Urothelium cell line (cell line): ENCODE data around the gene DSE.

Experiments used
- DNase-seq: peaks from one replicate; pipeline ENCODE4 v3.0.0; 2011; ENCODE audit warnings: low spot score, mixed read lengths
- FAIRE-seq: peaks from 2 replicates; lab custom pipeline; 2011; peaks lifted over from hg19 to GRCh38; lab: Jason Lieb, UNC

DSE gene

DNA sequence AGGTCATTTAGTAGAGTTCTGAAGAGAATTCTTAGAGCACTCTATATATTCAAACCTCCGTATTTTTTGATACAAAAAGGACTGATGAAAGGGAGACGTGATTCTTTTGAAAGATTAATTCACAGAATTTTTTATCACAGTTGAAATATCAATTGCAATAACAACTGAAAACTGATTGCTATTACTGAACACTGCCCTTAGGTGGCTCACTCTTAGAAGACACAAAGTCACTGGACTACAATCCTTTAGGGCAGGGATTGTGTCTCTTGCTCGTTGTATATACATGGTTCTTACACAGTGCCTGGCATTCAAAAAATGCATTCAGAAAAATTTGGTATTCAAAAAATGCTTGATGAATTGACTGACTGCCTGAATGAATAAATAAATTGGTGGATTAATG, 73.3 kb downstream of the DSE start:
- FAIRE-seq = no peak

DNA sequence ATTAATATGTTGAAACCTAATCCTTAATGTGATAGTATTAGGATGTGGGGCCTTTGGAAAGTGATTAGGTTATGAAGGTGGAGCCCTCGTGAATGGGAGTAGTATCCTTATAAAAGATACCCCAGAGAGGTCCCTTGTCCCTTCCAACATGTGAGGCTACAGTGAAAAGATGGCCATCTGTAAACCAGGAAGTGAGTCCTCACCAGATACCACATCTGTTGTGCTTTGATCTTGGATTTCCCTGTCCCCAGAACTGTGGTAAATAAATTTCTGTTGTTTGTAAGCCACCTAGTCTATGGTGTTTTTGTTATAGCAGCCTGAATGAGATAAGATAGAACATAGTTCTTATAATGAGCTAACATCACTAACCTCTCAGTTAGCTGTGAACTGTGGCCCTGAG, 73.8 kb downstream of the DSE start:
- DNase-seq (no peak), FAIRE-seq (no peak)

More for the DNA sequence above, 73.3 kb downstream of the DSE start:
- DNase-seq = peak; percentile 21

DNA sequence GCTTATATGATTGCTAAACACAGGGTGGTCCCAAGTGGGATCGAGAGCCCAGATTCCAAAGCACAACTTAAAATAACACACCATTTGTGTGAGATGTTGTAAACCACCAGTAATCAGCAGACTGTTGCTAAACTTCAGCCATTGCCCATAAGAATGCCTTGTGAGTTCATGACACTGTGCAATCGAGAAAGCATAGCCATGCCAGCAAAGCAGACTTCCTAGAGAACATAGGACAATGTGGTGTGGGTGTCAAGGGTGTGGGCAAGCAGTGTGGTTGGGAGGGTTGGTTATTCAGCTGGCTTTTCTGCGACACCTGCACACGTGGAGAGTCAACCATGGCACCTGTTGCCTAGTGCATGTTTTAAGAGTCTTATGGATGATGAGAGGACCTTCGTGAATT, 74.4 kb downstream of the DSE start:
- no peak for DNase-seq
- no peak for FAIRE-seq

DNA sequence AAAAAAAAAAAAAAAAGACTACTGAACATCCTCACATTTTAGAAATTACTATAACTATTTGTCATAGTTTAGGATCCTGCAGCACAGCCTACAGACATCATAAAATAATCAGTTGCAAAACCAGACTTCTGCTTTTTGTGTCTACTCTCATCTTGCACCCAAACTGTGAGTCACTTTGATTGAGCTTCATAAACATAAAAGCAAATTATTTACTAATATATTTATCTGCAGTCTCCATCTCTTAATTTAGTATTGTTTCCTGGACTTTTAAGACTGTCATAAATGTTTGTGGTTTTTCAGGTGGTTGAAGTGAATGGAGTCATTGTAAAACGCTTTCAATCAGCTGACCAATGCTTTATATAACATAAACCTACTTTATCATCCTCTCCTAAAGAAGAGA, 75.7 kb downstream of the DSE start:
- FAIRE-seq (no peak), DNase-seq (peak; percentile 4)

DNA sequence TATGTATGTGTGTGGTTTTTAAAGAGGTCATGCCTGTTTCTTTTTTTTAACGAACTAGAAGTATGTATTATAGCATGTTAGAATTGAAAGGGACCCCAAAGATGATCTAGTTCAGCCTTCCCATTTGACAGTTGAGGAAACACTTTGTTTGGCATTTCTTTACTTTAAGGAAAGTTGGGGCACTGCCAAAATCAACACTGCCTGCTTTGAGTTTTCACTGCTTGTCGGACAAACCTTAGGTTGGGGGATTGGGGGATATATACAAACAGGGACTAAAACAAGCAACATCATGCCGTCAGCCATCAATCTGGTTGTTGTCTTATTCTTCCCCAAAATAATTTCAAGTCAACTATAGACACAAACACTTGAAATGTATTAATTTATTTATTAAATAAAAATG, 76.3 kb downstream of the DSE start:
- FAIRE-seq (no peak), DNase-seq (no peak)

DNA sequence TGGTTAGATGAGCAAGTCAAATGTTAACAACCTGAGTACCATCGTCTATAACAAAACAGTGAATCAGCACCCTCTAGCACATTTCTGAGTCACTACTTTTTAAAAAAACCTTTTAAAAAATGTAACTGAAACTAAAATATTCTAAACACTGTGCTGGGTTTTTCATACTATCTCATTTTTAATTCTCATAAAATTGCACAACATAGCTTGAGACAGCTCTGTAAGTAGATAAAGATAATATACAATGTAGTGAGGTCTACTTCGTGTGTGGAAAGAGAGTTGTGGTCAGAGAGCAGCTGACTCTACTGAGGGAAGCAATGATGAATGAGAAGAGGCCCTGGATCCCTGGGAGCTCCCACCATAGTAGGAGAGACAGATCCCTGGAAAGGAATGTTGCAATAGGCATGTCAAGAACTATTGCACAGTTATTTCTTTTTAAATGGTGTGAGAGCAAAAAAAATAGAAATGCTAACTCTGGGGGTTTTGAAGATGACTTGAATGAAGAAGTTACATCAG, 76.8 kb downstream of the DSE start:
- no peak for FAIRE-seq
- DNase-seq = peak; percentile 39

DNA sequence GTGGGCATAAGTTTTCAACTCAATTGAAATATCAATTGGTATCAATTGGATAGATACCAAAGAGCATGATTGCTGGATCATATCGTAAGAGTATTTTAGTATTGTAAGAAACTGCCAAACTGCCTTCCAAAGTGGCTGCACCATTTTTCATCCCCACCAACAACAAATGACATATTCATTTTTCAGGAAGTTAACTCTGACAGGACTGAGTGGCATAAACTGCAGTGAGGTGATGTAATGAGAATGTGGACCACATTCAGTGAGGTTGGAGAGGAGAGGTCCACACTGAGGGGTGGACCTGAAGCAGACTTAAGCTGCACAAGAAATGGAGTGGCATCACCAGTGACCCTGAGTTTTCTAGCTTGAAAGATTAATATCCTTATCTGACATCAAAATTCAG, 78.8 kb downstream of the DSE start:
- DNase-seq = no peak
- no peak for FAIRE-seq

DNA sequence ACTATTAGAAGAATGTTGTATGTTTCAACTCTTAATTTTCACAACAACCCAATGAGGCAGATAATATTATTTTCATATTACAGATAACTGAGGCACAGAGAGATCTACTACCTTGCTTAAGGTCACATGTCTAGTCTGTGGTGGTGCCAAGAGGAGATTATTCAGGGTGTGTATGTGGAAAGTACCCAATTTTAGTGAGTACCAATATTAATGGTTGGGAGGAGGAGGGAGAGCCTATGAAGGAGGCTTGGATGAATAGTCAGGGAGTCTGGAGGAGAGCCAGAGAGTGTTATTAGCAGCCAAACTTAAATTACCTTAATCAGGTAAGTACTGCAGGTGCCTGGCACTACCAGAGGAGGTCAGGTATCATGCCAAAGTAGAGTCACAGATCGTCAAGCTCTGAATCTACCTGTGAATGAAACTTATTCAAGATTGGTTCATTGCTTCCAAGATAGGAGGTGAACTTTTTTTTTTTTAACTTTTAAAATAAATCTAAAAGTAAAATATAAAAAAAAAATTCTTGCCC, 79.5 kb downstream of the DSE start:
- DNase-seq (no peak), FAIRE-seq (no peak)

DNA sequence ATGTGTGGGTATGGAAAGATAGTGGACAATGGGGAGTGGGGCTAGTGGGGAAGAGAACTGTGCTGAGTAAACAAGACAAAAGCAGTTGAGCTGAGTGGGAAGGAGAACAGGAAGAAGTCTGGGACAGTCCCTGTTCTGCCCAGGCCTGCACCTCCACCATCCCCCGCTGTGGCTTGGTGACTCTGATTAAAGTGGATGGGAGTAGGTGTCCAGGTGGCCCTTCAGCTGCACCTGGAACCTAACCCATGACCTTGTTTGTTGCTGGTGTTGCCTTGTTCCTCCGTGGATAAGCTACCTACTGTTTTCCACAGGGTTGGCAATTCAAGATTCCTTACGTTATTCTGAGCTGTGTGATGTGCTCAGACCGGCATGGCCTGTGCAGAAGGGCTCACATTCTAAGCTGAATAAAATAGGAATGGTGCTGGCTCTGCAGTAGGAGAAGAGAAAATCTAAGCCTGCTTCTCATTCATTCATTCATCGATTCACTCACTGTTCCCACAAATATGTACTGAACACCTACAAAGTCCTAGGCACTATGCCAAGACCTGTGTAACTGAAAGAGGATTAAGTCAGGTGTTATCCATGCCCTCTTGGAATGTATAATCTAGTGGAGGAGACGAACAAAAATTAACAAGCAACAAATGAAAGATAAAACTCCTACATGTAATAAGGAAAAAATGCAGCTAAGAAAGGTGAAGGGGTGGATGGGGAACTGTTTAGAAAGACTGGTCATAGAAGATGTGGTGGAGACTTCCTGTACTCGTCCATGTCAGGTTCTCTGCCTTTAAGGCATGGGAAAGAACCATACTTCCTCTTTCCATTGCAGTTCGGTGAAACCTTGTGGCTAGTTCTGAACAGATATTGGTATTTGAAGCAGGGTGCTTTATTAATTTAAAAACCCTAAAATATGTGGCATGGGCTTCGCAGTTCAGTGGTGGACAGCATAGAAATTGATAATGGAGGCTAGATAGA, 80.3 kb downstream of the DSE start:
- FAIRE-seq (no peak), DNase-seq (peak; percentile 13)

DNA sequence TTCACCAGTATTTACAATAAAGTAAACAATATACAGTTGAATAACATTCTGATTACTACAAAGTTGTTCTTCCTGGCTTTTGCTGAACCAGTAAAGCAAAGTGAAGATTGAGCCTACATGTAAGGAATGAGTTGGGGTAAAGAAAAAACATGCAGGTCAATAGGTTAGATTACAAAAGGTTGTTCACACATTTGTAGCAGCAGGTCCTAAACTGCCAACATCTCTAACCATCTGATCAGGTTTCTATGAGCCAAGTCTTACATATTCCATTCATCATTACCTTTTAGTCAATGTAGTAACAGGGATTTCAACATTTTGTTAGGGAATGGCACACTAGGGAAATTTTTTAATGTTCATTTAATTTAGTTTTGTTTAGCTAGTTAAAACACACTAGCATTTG, 81.2 kb downstream of the DSE start:
- no peak for DNase-seq
- FAIRE-seq = no peak

DNA sequence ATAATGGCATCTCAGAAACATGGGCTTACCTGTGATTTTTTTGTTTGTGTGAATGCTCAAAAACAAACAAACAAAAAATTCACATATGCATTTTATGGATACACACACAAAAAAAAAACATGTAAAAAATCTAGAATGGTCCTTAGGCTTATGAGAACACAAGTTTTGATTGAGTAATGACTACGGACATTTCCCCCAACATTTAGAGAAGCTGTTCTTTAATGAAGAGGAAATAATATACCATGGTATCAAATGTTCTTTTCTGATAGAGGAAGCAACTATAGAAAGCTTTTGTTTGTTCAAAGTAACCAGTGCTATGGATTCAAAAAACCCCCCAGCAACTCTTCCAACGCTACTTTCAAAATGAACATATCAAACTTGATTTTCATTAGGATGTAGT, 81.8 kb downstream of the DSE start:
- DNase-seq = no peak

DNA sequence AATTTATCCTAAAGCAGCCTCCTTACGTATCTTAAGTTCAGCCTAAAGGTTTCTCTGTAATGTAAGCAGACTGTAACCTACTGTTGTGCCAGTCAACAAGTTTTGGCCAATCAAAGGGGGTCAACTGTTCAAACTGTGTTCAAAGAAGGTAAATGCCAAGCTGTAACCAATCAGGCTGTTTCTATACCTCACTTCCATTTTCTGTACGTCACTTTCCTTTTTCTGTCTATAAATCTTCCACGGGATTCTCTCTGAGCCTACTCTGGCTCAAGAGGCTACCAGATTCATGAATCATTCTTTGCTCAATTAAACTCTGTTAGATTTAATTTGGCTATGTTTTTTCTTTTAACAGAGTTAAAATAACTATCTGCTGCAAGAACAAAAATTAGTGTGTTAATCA, 85.4 kb downstream of the DSE start:
- FAIRE-seq = no peak
- no peak for DNase-seq

More for the DNA sequence above, 81.8 kb downstream of the DSE start:
- no peak for FAIRE-seq

DNA sequence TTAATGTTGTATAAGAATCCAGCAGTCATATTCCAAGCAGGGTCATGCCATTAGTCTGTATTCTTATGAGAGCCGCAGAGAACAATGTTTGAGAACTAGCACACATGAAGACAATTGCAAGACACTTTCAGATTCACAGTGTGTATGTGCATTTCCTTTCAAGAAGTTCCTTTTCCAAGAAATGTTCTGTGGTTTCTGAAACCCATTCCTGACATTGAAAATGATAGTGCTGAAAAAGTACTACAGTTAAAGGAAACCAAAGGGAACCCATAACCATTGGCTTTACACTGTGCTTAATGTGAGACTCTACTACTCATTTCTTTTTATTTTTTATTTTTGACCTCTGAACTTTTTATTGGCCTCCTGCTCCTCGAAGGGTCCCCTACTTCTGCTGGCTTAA, 86.2 kb downstream of the DSE start:
- FAIRE-seq (no peak), DNase-seq (no peak)

DNA sequence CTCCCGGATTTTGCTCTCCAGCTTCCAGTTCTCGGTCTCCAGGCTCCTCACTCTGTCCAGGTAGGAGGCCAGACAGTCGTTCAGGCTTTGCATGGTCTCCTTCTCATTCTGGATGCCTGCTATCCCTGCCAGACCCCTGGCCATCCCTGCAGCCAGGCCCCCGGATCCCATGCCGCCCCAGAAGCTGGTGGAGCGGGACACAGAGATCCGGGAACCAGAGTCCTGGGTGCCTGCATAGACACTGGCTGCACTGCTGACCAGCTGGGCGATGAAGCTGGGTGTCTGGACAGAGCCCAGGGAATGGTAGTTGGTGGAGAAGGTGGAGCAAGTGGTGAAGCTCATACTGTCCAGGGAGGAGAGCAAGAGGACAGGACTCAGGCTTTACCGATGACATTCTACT, 87.5 kb downstream of the DSE start:
- FAIRE-seq (no peak), DNase-seq (no peak)

DNA sequence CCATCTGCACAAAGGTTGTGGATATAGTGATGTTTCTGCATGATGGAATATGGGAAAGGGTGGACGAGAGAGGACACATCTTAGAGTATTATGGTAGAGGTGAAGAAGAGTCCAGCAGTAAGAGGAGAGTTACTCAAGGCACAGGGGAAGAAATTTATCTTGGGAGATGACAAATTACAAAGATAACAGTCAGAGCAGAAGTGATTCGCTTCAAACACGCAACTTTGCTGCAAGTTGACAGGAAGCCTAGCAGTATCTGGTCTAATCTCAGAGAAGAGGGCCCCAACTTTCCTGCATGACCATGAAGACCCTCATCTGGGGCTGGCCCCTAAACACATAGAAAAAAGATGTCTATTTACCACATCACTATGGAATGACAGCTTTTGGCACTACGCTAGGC, 89.2 kb downstream of the DSE start:
- no peak for DNase-seq
- no peak for FAIRE-seq

DNA sequence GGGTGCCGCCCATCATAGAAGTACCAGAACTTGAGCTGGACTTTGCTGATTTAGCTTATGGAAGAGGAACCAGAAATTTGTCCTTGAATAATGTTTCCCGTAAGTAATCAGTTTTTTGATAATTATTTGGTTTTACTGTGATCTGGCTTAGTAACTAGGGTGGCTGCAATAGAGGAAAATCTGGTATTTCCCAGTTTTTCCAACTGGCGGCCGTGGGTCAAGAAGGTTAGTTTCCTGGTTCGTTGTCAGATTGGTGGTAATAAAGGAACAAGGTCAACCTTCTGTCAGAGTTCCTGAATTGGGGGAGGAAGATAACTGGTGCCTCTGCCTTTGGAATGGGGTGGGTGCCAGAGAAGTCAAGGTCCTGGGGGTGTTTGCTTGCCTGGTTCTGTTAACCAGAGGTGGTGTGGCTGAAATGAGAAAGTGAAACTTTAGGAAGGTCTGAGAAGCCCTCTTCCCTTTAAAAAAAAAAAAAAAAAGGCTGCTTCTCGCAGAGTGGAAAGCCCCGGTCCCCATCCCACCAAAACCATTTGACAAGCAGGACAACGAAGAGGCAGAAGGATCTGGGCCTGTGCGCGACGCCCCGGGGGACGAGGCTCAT, 90.7 kb downstream of the DSE start, which contains the start of gene CALHM6:
TSS of gene CALHM6 (plus strand) at position 45 of the 601 bp plus-strand sequence. CDS start at position 600, 555 bp downstream.
- DNase-seq (no peak), FAIRE-seq (no peak)

DNA sequence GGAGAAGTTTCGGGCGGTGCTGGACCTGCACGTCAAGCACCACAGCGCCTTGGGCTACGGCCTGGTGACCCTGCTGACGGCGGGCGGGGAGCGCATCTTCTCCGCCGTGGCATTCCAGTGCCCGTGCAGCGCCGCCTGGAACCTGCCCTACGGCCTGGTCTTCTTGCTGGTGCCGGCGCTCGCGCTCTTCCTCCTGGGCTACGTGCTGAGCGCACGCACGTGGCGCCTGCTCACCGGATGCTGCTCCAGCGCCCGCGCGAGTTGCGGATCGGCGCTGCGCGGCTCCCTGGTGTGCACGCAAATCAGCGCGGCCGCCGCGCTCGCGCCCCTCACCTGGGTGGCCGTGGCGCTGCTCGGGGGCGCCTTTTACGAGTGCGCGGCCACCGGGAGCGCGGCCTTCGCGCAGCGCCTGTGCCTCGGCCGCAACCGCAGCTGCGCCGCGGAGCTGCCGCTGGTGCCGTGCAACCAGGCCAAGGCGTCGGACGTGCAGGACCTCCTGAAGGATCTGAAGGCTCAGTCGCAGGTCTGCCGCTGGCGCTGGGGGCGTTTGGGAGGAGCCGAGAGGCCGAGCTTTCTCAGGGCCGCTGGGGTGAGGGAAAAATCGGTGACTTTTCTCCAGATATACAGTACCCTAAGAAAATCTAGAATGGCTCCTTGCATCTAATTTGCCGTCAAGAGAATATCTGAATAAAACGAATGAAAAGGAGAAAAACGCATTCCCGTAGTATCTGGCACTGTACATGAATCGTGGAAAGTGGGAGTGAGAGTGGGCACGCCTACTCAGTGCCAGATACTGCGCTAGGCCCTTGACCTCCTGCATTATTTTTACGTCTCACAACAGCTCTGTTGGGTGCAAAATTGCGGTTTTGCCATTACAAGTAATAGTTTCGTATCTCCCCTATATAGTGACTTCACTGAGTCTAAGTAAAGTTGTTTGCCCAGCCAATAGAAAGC, 91.5 kb downstream of the DSE start:
- no peak for DNase-seq
- FAIRE-seq = no peak

DNA sequence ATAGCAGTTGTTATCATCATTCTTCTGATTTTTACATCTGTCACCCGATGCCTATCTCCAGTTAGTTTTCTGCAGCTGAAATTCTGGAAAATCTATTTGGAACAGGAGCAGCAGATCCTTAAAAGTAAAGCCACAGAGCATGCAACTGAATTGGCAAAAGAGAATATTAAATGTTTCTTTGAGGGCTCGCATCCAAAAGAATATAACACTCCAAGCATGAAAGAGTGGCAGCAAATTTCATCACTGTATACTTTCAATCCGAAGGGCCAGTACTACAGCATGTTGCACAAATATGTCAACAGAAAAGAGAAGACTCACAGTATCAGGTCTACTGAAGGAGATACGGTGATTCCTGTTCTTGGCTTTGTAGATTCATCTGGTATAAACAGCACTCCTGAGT, 92.6 kb downstream of the DSE start:
- FAIRE-seq (no peak), DNase-seq (no peak)

DNA sequence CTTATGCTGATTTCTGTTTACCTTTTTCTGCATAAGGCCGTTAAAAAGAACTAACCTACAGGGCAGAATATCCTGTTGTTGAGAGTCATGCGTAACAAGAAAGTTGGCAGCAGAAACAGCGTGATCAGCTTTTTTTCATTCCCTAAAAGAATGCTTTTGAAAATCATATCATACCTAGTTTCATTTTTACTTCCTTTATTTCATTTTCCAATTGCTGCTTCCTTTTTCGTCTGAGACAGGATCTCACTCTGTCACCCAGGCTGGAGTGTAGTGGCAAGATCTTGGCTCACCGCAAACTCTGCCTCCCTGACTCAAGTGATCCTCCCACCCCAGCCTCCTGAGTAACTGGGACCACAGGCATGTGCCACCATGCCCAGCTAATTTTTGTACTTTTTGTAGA, 94.5 kb downstream of the DSE start:
- FAIRE-seq (no peak), DNase-seq (no peak)

DNA sequence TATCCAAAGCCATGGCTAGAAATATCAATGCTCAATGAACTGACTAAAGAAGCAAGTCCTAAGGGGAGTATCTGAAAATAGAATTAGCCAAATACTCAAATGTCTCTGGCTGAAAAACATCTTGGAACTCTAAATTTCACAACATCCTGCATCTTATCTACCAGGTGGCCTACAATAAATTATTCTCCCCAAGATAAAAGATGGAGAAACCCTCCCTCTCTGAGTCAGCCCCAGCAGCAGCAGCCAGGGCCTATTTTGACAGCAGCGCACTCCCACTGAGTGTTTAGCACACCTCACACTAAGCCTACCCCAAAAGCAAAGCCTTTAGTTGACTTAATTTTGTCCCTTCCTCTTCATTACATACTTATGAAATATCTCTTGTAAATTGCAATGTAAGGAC, 96.3 kb downstream of the DSE start:
- FAIRE-seq (no peak), DNase-seq (no peak)

DNA sequence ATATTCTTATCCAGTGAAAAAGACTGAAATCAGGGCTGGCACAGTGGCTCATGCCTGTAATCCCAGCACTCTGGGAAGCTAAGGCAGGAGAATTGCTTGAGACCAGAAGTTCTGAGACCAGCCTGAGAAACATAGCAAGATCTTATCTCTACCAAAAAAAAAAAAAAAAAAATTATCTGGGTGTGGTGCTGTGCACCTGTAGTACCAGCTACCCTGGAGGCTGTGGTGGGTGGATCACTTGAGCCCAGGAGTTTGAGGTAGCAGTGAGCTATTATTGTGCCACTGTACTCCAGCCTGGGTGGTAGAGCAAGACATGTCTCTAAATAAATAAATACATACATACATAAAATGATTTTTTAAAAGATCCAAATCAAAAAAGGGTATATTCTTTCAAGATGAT, 96.8 kb downstream of the DSE start:
- no peak for DNase-seq
- no peak for FAIRE-seq
